DMS153 treated with DMSO at 0.1 percent for 48 hours (cell line): ENCODE results near the gene SPRED2.

ENCODE experiments used
- DNase-seq: peaks from one replicate; lab custom pipeline; 2025; ENCODE audit not compliant: unreplicated experiment; lab: John Stamatoyannopoulos, UW

The SPRED2 gene

GRCh38 chr2:65443509-65444186, 11.2 kb upstream of the SPRED2 start:
- DNase-seq: no peak

GRCh38 chr2:65442420-65443020, 10.1 kb upstream of the SPRED2 start:
- DNase-seq: no peak

- no peak for DNase-seq
Observed at GRCh38 chr2:65438137-65438899, 5.9 kb upstream of the SPRED2 start.

GRCh38 chr2:65437392-65438135, 5.2 kb upstream of the SPRED2 start:
- no peak for DNase-seq

GRCh38 chr2:65436824-65437221, 4.4 kb upstream of the SPRED2 start:
- DNase-seq: no peak

- peak; percentile 79 for DNase-seq
Observed at GRCh38 chr2:65436169-65436823, 3.9 kb upstream of the SPRED2 start.

- peak; percentile 52 for DNase-seq
Observed at GRCh38 chr2:65435625-65436168, 3.3 kb upstream of the SPRED2 start.

- DNase-seq: no peak
Observed at GRCh38 chr2:65434592-65435241, 2.3 kb upstream of the SPRED2 start.

- no peak for DNase-seq
Observed at GRCh38 chr2:65431421-65432226, 775 bp downstream of the SPRED2 start.

GRCh38 chr2:65430603-65431420, 1.6 kb downstream of the SPRED2 start:
- peak; percentile 48 for DNase-seq

- no peak for DNase-seq
Observed at GRCh38 chr2:65429786-65430602, 2.4 kb downstream of the SPRED2 start.

GRCh38 chr2:65427532-65427931, 4.9 kb downstream of the SPRED2 start:
- DNase-seq: no peak

- no peak for DNase-seq
Observed at GRCh38 chr2:65425276-65425675, 7.1 kb downstream of the SPRED2 start.

- no peak for DNase-seq
Observed at GRCh38 chr2:65424391-65424790, 8.0 kb downstream of the SPRED2 start.

- no peak for DNase-seq
Observed at GRCh38 chr2:65421432-65421748, 11.0 kb downstream of the SPRED2 start.

GRCh38 chr2:65420712-65421431, 11.5 kb downstream of the SPRED2 start:
- no peak for DNase-seq

GRCh38 chr2:65417509-65418085, 14.8 kb downstream of the SPRED2 start:
- no peak for DNase-seq
